Measurements from ENCODE around the gene TMEM225.
"Not testable (repeated sequence)": the region's sequence is repeated elsewhere in the genome, so short reads cannot be mapped to it uniquely, and the experiment has no call there.

The TMEM225 gene, protein sequence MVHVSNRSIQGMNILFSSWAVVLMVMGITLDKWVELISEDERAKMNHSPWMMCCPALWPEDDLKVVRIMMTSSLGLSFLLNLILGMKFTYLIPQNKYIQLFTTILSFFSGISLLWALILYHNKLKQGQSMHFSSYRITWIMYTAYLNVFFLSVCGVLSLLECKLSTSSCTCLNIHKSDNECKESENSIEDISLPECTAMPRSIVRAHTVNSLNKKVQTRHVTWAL

DNA sequence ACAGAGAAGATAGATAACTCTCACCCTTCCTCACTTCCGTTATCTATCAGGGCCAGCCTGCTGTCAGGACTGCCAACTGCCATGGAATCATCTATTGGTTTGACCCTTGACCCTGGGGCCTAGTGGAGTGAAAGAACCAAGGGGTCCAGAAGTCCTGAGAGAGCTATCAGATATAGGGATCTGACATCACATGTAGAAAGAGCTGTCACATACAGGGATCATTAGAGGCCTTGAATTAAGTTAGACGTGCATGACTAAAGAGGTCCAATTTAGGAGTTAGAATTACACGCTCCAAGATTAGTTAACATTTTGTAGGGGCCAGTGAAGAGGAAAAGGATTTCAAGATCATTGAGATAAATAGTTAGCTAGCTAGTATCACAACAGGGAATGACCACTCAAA is at the start of gene TMEM225:
TSS of gene TMEM225 (minus strand) at position 101 of the 400 bp plus-strand sequence. CDS start 245 bp downstream, outside the sequence.
- no peak for DNase-seq

DNA sequence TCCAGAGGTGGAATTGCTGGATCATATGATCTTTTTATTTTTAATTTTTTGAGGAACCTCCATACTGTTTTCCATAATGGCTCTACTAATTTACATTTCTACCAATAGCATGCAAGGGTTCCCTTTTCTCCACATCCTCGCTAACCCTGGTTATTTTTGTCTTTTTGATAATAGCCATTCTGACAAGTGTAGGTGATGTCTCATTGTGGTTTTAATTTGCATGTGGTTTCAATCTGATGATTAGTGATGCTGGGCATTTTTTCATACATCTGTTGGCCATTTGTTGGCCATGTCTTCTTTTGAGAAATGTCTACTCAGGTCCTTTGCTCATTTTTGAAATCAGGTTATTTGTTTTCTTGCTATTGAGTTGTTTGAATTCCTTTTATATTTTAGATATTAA is 38.6 kb upstream of the TMEM225 start:
- no peak for DNase-seq

DNA sequence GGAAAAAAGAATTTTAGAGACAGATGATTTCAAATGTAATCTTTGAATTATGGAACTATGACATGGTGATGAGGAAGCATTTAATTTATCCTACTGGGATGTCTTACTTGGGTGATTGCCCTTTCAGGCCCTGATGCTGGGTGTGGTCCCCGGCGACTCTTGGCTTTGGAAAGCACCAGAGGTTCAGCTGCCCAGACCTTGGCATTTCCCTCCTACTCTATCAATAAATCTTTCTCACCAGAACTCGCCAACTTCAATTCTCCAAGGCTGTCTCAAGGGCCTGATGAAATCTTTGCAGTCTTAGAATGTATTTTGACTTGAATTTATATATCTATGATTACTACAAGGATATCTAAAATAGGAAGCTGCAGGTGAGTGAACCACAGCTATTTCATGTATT is 35.5 kb upstream of the TMEM225 start:
- no peak for DNase-seq

DNA sequence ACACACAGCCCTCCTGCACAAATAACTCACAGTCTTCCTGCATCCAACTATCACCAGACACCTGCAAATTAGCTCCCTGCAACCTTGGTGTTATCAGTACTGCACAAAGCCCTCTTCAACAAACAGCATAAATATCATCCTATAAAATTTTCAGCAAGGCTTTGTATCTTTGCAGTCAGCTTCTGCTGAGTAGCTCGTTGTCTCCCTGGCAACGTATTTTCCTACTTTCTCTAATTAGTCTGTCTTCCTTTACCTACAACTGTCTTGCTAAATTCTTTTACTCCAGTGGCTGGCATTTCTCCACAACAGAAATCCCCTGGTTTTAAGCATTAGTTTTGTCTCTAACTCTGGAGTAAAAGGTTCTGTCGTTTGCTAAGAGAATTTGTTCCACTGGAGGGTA is 20.4 kb upstream of the TMEM225 start:
- DNase-seq: no peak

DNA sequence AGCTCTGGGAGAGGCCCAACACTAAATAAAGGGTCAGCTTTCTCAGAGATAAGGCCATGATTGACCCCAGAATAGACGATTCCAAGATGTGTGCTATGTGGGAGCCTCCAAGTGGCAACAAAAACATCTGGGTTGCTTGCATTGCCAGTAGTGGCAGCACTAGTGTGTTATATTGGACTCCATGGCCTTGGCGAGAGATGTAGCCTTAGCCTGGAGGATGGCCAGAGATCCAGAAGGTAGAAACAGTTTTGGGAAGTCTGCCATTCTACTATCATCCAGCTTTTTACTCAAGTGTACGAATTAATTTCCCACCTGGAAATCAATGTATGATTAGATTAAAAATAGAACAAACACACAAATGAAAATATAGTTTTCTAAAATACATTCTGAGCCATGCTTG is 19.5 kb upstream of the TMEM225 start:
- DNase-seq: no peak

DNA sequence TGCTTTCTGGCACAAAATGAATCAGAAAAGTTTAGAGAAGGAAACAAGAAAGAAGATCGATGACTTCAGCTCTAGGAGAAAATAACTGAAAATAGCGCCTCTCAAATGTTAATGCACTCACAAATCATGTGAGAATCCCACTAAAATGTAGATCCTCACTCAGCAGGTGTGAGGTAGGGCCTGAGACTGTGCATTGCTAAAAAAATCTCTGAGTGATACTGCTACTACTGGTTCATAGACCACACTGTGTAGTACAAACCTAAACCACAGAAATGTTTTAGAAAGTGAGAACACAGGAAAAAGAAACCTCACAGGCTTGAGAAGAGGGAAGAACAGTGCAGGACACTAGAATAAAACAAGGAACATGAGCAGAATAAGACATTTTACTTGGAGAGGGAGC is 18.5 kb upstream of the TMEM225 start:
- DNase-seq: no peak

DNA sequence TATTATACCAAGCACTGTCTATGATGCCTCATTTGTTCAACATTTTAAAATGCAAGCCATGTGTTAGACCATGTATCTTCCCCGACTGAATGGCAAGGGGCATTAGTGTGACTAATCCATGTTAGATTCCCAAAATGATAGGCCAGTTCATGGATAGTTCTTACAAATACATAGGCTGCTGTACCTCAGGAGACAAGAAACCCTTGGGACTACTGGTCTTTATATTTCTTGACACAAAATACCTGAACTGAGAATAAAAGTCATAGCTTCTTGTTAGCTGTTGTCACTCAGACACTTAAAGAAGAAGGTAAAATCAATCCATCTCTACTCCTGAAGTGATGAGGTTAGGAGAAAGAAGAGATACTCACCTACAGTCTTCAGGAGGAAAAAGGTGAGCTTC is 16.4 kb upstream of the TMEM225 start, which contains the start of gene OR8D4:
TSS of gene OR8D4 (plus strand) at position 301 of the 400 bp plus-strand sequence. CDS start 4,265 bp downstream, outside the sequence.
- no peak for DNase-seq

DNA sequence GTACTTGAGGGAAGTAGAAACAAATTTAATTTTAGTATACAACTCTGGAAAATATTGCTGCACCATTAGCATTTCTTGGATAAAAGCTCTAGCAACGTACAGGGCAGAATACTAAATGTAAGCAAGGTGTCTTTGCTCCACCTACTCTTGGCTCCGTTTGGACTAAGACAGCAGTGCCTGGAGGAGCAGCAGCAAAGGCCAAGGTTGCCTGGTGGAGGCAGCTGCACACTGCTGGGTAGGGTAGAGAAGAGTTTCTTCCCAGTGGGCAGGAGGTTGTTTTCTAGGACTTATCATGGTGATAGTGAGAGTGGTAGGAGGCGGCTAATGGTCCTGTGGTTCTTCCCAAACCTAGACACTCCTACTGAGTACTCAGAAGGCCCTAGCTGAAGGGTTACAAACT is 14.3 kb upstream of the TMEM225 start:
- no peak for DNase-seq

DNA sequence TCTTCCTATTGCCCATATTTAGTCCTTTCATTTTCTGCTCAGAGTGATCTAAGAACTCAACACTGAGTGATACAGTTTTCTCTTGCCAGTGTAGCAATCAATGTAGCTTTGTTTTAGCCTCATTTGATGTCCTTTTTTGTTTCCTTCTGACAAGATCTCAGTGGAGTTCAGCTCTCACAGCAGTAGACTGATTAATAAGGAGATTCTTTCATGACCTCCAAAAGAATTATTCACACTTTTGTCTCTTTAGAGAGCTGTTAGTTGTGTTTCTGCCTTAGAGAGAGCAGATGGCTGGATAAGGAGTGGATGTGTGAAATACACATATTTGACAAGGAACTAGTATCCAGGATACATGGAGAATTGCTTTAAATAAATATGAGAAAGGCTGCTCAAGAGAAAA is 6.6 kb upstream of the TMEM225 start:
- no peak for DNase-seq

DNA sequence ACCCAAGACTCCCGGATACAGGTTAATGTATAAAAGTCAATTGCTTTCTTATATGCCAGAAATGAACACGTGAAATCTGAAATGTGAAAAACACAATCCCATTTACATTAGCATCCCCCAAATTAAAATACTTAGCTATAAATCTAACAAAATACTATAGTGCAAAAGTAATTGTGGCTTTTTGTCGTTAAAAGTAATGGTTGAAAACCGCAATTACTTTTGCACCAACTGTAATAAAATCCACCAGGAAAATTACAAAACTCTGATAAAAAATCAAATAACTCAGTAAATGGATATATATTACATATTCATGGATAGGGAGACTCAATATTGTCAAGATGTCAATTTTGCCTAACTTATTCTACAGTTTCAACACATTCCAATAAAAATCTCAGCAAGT is 4.6 kb downstream of the TMEM225 start:
- DNase-seq: no peak

DNA sequence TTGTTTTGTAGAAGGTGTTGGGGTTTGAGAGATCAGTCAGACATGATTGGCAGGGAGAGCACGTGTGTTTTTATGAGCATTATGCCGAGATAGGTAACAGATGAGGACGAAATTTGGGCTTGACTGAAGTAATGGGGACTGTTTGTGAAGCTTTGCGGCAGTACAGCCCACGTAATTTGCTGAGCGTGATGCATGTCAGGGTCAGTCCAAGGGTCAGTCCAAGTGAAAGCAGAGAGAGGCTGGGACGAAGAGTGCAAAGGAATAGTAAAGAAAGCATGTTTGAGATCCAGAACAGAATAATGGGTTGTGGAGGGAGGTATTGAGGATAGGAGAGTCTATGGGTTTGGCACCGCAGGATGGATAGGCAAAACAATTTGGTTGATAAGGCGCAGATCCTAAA is 17.7 kb downstream of the TMEM225 start:
- DNase-seq: not testable (repeated sequence)

DNA sequence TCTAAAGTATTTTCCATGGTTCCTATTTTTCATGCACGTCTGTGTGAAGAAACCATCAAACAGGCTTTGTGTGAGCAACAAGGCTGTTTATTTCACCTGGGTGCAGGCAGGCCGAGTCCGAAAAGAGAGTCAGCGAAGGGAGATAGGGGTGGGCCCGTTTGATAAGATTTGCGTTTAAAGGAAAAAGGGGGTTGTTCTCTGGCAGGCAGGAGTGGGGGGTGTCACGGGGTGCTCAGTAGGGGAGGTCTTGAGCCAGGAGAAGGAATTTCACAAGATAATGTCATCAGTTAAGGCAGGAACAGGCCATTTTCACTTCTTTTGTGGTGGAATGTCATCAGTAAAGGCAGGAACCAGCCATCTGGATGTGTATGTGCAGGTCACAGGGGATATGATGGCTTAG is 20.2 kb downstream of the TMEM225 start:
- DNase-seq: not testable (repeated sequence)

DNA sequence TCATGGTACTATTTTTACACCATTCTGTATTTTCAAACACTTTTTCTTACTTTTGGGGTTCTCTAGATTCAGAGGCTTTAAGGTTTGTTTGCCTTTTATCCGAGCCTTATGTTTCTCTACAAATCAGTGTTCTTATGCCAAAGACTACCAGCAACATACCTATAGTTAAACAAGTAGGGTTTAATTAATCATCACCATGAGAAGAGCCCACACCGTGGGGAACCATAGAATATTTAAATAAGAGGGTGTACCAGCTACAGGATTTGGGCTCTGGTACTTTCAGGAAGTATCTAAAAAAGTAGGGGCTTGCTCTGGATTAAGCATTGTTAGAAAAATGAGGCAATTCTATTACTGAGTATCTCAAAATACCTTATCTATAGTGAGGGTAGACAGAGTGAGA is 25.7 kb downstream of the TMEM225 start:
- no peak for DNase-seq

DNA sequence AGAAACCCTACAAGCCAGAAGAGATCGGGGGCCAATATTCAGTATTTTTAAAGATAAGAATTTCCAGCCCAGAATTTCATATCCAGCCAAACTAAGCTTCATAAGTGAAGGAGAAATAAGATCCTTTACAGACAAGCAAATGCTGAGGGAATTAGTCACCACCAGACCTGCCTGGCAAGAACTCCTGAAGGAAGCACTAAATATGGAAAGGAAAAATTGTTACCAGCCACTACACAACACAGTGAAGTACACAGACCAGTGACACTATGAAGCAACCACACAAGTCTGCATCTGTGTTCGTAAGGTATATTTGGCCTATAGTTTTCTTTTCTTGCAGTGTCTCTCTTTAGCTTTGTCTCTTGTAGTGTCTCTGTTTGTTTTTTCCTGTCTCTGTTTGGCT is 29.0 kb downstream of the TMEM225 start:
- DNase-seq: no peak

DNA sequence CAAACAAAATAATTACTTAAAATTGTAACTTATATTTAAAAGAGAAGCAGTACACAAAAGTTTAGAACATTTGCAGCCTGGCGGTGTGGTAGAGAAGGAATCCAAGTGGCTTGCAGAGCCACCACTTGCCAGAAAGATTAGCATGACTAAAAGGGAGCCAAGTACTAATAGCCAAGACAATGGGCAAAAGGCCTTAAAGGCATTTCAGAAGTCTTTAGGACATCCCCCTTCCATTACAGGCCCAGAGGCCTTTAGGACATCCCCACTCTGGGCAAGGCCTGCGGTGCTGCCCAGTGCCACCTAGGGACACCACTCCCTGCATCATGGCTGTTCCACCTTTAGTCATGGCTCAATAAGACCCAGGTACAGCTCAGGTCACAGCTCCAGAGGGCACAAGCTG is 32.4 kb downstream of the TMEM225 start:
- no peak for DNase-seq

DNA sequence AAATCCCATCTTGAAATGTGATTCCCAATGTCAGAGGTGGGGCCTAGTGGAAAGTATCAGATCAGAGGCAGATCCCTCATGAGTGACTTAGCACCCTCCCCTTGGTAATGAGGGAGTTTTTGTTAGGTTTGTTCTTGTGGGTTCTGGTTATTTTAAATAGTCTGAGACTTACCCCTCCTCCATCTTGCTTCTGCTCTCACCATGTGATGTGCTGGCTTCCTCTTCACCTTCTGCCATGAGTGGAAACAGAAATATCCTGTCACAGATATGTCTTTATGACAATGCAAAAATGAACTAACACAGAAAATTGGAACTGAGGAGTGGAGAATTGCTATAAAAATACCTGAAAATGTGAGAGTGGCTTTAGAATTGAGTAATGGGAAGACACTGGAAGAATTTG is 33.1 kb downstream of the TMEM225 start:
- no peak for DNase-seq

DNA sequence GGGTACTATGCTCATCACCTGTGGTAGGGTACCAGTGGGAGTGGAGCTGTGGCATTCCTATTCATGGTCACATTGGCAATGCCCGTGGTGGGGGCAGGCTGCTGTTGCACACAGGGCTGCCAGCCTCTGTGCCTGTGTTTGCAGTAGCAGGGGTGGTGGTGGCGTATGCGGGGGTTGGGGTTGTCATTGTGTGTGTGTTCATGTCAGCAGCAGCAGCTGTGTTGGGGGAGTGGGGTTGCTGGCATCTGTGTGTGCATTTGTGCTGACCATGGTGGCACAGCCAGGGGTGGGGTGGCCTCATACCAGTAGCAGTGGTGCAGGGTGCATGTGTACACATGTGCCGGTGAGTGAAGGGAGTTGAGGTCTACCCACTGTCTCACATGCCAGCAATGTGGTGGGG is 34.4 kb downstream of the TMEM225 start:
- no peak for DNase-seq

DNA sequence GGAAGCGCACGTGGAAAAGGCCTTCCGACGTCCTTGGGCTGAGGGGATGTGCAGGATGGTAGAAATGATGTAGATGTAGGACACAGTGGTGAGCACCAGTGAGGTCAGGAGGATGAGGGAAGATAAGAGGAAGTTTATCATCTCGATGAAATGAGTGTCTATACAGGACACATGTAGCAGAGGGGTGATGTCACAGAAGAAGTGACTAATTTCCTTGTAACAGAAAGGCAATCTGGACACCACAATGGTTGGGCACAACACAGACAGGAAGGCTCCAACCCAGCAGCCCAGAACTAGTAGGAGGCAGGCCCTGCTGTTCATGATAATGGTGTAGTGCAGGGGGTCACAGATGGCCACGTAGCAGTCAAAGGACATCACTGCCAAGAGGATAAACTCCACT is 44.3 kb downstream of the TMEM225 start:
- no peak for DNase-seq

DNA sequence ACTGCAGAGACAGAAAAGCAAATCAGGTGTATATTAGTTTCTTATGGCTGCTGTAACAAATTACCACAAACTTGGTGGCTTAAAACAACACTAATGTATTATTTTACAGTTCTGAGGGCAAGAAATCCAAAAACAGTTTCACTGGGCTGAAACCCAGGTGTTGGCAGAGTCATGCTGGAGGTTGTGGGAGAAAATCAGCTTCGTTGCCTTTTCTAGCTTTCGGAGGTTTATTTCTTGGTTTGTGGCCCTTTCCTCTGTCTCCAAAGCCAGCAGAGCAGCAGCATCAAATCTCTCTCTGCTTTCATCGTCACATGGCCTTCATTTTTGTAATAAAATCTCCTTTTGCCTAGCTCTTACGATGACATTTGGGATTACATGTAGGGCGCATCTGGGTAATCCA is 46.3 kb downstream of the TMEM225 start:
- no peak for DNase-seq

DNA sequence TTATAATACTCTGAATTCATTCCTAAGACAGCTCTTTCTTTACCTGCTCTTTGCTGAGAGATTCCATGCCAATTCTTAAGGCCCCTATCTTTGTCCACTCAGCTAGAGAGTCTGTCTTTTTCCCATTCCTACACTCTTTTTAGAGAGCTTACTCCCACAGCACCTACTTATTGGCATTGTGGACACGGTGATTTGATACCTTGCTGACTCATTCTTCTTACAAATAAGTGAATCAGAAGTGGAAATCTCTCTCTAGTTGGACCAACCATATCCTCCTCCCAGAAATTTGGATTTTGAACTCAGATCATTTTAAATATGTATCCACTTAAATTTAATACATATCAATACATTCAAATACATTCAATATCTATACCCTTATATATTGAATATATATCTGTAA is 46.8 kb downstream of the TMEM225 start:
- DNase-seq: no peak

DNA sequence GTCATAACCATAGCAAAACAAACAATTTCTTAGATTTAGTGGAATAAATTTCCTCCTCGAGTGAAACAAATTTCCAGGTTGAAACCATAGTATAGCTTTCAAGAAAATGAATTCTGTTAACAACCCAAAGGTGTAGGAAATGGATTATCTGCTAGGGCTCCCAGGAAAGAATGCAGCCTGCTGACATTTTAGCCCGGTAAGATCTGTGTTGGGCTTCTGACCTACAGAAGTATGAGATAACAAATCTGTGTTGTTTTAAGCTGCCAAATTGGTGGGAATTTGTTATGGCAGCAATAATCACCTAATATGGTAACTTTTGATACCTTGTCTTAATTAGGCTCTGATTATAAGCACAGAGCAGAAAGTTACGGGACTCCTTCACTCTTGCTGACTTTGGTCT is 47.3 kb downstream of the TMEM225 start:
- no peak for DNase-seq

DNA sequence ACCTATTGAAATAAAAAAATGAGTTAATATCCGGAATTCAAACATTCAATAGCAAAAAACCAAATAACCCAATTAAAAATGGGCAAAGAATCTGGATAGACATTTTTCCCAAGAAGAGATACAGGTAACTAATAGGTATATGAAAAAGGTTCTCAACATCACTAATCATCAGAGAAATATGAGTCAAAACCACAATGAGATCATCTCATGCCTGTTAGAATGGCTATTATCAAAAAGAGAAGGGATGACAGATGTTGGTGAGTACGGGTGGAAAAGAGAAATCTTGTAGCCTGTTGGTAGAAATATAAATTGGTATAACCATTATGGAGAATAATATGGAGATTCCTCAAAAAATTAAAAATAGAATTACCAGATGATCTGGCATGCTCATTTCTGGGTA is 52.4 kb downstream of the TMEM225 start:
- no peak for DNase-seq

Measured in stimulated activated CD4-positive, alpha-beta T cell treated with anti-CD3 and anti-CD28 coated beads, Interleukin-2, amount 100 ng/mL, for 48 hours (primary cell).